Hindlimb muscle (tissue), 1 donor: ENCODE data around the gene PCDHB15. TPM values are rescaled to one million over a fixed set of nuclear protein-coding genes. Genes with fewer than 3 reads are reported as not detected.

Experiments used
- DNase-seq: peaks from one replicate; pipeline ENCODE4 v3.0.0-alpha.2; 2013
- polyA plus RNA-seq: library from polyadenylated mRNA; unstranded; fragments of 120-200 nt; gene quantifications from one replicate; pipeline ENCODE4 v1.2.1, GENCODE V29; 2013; ENCODE audit not compliant: insufficient read length

PCDHB15 gene
- polyA plus RNA-seq, 1 donor, result 9.4 TPM

DNA sequence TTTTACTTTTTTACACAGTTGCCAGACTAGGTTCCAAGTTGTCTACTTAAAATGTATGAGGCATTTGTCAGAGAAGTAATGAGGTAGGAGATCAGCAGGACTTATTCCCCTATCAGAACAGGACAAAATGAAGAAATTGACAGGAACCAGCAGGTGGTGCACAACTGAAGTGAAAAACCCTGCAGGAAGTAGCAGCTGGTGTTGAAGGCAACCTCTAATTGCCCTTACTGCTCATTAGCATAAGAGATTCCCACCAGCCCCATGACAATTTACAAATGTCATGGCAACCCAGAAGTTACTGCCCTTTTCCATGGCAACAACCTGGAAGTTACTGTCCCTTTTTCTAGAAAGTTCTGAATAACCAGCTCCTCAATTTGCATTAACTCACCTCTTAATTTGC is 5.4 kb downstream of the PCDHB15 start:
- DNase-seq, result no peak

DNA sequence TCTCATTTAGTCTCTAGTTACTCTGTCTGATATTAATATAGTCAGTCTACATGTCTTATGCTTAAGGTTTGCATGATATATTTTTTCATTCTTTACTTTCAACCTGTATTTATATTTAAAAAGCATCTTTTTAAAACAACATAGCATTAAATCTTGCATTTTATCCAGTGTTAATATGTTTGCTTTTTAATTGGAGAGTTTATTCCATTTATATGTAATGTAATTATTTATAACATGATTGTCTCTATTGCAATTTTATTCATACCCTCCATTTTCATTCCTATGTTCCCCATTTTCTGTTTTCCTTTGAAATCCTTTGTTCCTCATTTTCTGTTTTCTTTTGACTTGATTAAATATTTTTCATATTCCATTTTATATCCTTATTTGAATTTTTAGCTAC is 13.3 kb downstream of the PCDHB15 start:
- no peak for DNase-seq

- no peak for DNase-seq
Observed at GRCh38 chr5:141258948-141259347, 13.8 kb downstream of the PCDHB15 start.

GRCh38 chr5:141260458-141261237 is 15.5 kb downstream of the PCDHB15 start:
- no peak for DNase-seq

- DNase-seq, result no peak
Observed at GRCh38 chr5:141261238-141261546, 16.0 kb downstream of the PCDHB15 start.

DNA sequence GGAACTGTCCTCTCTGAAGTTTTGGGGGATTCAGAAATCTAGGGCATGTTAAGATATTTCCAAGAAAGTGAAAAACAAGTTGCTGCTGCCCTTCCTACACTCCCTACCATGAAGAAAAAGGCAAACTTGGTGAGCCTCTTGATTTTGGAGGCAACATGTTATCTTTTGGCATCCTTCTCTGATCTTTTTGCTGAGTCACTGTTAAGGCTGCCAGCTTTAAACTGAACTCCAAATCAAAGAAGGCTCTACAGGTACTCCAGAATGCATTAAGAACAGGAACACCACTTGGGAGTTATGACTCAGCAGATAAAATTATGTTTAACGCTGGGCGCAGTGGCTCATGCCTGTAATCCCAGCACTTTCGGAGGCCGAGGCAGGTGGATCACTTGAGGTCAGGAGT is 24.0 kb downstream of the PCDHB15 start:
- DNase-seq, result no peak

DNA sequence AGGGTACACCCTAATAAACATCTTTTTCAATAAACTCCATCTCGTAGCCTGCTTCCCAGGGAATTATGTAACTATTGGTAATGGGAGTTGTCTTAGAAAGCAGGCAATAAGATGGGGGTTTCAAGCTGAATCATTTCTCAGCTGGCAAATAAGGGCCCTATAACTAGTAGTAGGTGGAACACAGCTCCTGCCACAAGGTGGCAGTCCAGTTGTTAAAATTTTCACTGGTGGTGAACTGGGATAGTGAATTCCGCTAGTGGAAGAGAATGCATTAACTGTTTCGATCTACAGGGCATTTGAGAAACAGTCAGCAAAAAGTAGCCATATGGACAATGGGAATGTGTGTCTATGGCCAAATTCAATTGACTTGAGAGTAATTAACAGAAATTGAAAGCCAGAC is 27.7 kb downstream of the PCDHB15 start:
- no peak for DNase-seq

- no peak for DNase-seq
Observed at GRCh38 chr5:141298376-141298775, 53.2 kb downstream of the PCDHB15 start.

Other genes starting within 250 kb of the PCDHB15 start
- 0.14 TPM for gene PCDHB1, start 194.0 kb upstream of the PCDHB15 start, polyA plus RNA-seq
- gene PCDHB2, start 150.8 kb upstream of the PCDHB15 start, polyA plus RNA-seq, result 4.4 TPM
- gene PCDHB3, start 144.9 kb upstream of the PCDHB15 start, polyA plus RNA-seq, result 2.6 TPM
- gene PCDHB4, start 123.6 kb upstream of the PCDHB15 start, polyA plus RNA-seq, result 3.1 TPM
- 3.2 TPM for gene PCDHB5, start 110.2 kb upstream of the PCDHB15 start, polyA plus RNA-seq
- gene PCDHB6, start 95.3 kb upstream of the PCDHB15 start, polyA plus RNA-seq, result 2.4 TPM
- 3.2 TPM for gene PCDHB7, start 72.8 kb upstream of the PCDHB15 start, polyA plus RNA-seq
- 2.1 TPM for gene PCDHB8, start 67.6 kb upstream of the PCDHB15 start, polyA plus RNA-seq
- 3.9 TPM for gene PCDHB16, start 63.0 kb upstream of the PCDHB15 start, polyA plus RNA-seq
- 3.2 TPM for gene PCDHB9, start 58.2 kb upstream of the PCDHB15 start, polyA plus RNA-seq
- 5.3 TPM for gene PCDHB10, start 53.0 kb upstream of the PCDHB15 start, polyA plus RNA-seq
- gene PCDHB11, start 45.8 kb upstream of the PCDHB15 start, polyA plus RNA-seq, result 4.4 TPM
- gene PCDHB12, start 36.7 kb upstream of the PCDHB15 start, polyA plus RNA-seq, result 4.7 TPM
- 2.8 TPM for gene PCDHB13, start 31.5 kb upstream of the PCDHB15 start, polyA plus RNA-seq
- 7.5 TPM for gene PCDHB14, start 22.1 kb upstream of the PCDHB15 start, polyA plus RNA-seq
- not detected for gene SLC25A2, start 58.7 kb downstream of the PCDHB15 start, polyA plus RNA-seq
- 76.5 TPM for gene TAF7, start 75.4 kb downstream of the PCDHB15 start, polyA plus RNA-seq
- gene PCDHGA1, start 85.1 kb downstream of the PCDHB15 start, polyA plus RNA-seq, result 0.77 TPM
- 2.1 TPM for gene PCDHGA2, start 93.4 kb downstream of the PCDHB15 start, polyA plus RNA-seq
- gene PCDHGA3, start 98.4 kb downstream of the PCDHB15 start, polyA plus RNA-seq, result 1.0 TPM
- gene PCDHGB1, start 104.7 kb downstream of the PCDHB15 start, polyA plus RNA-seq, result 0.45 TPM
- gene PCDHGA4, start 109.6 kb downstream of the PCDHB15 start, polyA plus RNA-seq, result 1.6 TPM
- gene PCDHGB2, start 114.6 kb downstream of the PCDHB15 start, polyA plus RNA-seq, result 2.8 TPM
- 2.6 TPM for gene PCDHGA5, start 118.8 kb downstream of the PCDHB15 start, polyA plus RNA-seq
- gene PCDHGB3, start 124.8 kb downstream of the PCDHB15 start, polyA plus RNA-seq, result 1.8 TPM
- gene PCDHGA6, start 128.5 kb downstream of the PCDHB15 start, polyA plus RNA-seq, result 4.4 TPM
- 1.6 TPM for gene PCDHGA7, start 137.3 kb downstream of the PCDHB15 start, polyA plus RNA-seq
- gene PCDHGB4, start 142.3 kb downstream of the PCDHB15 start, polyA plus RNA-seq, result 2.6 TPM
- gene PCDHGA8, start 147.2 kb downstream of the PCDHB15 start, polyA plus RNA-seq, result 0.80 TPM
- 4.1 TPM for gene PCDHGB5, start 152.6 kb downstream of the PCDHB15 start, polyA plus RNA-seq
- 4.4 TPM for gene PCDHGA9, start 157.4 kb downstream of the PCDHB15 start, polyA plus RNA-seq
- gene PCDHGB6, start 162.6 kb downstream of the PCDHB15 start, polyA plus RNA-seq, result 4.0 TPM
- gene PCDHGA10, start 167.6 kb downstream of the PCDHB15 start, polyA plus RNA-seq, result 1.6 TPM
- 9.9 TPM for gene PCDHGB7, start 172.3 kb downstream of the PCDHB15 start, polyA plus RNA-seq
- 3.0 TPM for gene PCDHGA11, start 175.7 kb downstream of the PCDHB15 start, polyA plus RNA-seq
- gene PCDHGA12, start 185.1 kb downstream of the PCDHB15 start, polyA plus RNA-seq, result 2.4 TPM
- 119 TPM for gene PCDHGC3, start 230.6 kb downstream of the PCDHB15 start, polyA plus RNA-seq
- gene PCDHGC4, start 239.6 kb downstream of the PCDHB15 start, polyA plus RNA-seq, result 1.7 TPM
- 1.1 TPM for gene PCDHGC5, start 243.7 kb downstream of the PCDHB15 start, polyA plus RNA-seq